HuH-7.5 (cell line): ENCODE measurements around the gene YPEL2.

ENCODE experiments used
- DNase-seq: peaks from one replicate; pipeline ENCODE4 v3.0.0; 2011; ENCODE audit warnings: low spot score

The YPEL2 gene

DNA sequence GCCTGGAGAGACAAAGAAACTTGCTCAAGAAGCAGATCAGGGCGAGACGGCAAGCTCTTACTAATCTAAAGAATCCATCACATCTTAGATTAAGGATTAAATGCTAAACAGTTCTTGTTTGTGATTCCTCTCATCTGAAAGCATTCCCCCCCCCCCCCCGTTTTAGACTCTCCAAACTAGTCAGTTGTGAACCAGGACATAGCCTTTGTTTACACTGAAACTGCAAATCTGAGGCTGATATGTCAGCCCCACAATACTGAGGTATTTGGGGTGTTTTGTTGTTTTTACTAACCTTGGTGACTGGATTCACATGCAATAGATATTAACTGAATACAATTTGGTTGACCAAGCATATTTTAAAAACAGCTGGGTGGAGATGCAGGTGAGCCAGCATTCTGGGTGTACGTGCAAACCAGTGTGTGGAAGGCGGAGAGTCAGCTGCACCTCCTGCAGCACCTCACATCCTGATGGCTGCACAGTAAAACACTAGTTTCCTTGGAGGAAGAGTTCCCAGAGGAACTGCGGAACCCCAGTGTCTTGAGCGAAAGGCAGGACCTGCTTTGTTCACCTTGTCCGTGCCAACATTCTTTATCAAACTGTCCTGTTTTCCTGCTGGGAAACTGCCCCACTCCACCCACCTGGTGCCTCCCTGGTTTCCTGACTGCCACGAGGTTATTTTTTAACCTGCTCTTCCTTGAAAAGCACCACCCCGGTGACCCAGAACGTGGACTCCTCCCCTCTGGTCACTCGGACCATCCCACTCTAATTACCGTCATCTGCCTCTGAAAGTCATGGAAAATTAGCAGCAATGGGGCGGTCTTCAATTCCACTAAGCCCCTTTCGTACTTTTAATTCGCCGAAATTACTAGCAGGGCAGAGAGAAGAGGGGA lies 1.2 kb upstream of the YPEL2 start:
- DNase-seq = peak; percentile 63

DNA sequence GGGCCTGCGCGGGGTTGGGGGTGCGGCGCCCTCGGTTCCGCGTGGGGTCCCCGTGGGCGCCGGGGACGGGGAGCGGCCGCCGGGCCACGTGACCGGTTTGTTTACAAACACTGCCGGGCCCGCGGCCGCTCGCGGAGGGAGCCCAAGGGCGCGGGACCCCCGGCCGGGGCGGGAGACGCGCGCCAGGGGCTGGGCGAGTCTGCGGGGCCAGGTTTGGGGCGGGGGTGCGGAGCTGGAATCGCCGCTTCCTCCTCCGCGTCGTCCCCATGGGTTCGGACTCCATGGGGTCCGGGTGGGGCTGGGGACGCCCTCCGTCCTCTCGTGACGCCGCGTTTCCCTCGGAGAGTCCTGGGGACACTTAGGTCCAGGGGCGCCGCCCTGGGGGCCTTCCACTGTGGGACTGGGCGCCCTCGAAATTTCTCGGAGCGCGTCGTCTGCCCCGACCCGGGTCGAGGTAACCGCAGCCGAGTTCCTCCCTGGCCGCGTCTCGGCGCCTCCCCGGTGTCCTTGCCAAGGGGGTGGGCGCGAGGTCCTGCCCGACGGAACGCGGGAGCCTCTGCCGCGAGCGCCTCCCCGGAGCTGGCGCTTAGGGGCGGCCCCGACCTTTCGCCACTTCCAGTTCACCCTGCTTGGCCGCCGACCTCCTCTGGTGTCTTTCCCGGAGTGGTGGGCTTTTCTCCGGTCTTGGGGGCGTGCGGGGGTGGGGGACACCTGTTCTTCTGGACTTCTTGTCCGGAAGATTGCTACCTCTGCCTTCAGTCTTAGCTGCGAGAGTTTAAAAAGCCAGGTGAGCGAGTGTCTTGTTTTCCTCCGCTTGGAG lies 684 bp downstream of the YPEL2 start:
- peak; percentile 37 for DNase-seq

DNA sequence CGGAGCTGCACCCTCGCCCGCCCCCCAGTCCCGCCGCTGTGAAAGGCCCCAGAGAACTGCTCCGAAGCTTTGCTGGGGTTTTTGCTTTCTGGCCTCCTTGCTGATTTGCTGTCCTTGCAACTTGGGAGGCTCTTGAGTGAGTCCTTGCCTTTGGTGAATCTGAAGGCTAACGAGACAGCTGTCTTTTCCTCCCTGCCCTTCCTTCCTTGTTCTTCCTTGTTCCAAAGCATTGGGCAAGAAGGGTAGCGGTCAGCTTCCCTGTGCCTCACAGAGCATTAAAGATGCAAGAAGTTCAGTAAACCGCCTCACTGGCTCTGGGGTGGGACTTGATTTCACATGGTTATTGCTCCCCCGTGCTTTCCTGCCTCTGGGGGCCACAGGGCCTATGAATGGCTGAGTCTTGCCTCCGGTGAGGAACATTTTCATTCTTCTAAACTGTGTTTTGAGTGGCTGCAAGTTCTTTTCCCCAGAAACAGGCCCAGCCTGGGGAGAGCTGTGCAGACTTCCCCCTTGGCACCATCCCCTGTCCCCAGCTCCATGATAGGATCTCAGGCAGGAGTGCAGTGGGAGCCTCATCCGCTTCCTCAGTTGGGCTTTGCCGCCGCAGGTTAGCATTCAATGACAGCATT lies 1.4 kb downstream of the YPEL2 start:
- DNase-seq = no peak

DNA sequence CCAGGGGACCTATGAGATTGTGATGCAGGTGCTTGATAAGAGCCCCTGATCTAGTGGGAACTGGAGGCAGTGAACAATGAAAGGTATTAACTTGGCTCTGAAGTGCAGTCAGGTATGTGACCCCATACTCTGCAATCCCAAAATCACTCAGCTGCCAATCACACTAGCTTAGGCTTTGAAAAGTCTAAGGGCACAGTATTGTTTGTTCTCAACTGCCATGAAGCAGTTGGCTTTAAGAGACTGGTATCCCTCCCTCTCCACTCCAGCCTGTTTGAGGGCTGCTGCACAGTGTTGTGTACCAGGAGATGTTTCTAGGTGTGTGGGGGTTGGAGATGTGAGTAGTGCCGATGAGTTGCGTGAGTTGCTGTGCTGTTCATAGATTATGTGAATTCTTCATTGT lies 2.4 kb downstream of the YPEL2 start:
- no peak for DNase-seq

DNA sequence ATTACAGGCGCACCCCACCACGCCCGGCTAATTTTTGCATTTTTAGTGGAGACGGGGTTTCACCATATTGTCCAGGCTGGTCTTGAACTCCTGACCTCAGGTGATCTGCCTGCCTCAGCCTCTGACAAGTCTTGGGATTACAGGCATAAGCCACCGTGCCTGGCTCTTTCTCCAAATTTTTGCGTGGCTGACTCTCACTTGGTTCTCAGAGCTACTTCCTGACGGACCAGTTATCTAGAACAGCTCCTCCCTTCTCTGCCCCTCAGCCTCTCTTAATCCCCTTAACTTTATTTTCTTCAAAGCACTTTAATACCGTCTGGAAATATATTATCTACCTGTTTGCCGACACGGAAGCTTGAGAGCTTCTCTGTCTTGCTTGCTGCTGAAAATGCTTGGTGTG lies 4.2 kb downstream of the YPEL2 start:
- no peak for DNase-seq

DNA sequence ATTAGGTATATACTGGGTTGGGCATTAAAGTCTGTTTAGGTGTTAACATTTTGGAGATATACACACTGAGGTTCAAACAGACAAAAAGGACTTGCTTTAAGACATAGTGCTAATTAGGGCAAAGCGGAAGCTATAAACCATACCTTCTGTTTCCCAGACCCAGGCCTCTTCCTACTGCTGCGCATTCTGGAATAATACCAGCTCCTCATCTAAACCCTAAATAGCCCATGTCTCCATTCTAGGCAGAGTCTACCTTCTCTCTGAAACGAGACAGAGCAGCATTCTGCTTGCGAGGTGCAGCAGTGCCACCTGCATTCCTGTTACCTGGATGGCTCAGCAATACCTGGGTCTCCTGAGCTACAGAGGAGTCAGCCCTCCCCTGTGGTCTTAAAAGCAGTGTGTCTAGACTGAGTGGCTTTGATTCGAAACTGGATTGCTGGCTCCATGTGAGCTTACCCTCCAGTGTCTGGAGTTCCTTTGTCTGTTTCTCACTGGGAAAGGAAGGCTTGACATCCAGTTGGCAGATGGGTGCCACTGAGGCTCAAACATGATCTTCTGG lies 6.4 kb downstream of the YPEL2 start:
- no peak for DNase-seq

DNA sequence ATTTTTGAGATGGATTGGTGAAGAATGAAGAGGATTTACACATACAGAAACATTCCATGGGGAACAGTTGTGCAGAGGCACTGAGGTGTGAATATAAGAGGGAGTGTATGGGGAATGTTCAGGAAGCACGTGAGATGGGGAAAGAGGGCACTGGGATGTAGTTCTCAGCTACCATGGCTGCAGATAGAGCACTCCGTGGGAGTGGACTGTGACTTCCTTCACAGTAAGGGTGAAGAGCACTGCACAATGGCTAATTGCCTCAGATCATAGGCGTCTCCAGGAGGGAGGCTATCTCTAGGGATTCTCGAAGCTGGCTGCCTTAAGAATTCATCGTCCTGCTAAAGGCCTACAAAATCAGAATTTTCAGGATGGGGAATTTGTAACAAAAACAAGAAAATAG lies 7.0 kb downstream of the YPEL2 start:
- no peak for DNase-seq

DNA sequence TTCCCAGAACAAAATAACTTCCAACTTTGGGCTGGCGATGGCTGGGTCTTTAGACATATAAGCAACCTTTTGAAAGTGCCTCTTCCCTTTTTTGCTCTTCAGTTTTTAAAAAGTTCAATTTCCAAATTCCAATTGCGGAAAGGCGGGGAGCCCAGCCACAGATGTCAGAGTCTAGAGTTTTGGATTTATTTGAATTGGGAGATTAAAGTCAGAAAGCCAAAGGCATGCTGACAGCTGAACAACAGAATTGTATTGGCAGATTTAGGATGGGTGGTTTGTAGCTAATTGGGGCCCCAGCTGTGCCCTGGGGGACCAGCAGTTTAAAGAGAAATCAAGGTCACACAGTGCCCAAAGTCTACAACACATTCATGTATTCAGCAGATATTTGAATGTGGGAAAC lies 10.5 kb downstream of the YPEL2 start:
- DNase-seq = no peak

DNA sequence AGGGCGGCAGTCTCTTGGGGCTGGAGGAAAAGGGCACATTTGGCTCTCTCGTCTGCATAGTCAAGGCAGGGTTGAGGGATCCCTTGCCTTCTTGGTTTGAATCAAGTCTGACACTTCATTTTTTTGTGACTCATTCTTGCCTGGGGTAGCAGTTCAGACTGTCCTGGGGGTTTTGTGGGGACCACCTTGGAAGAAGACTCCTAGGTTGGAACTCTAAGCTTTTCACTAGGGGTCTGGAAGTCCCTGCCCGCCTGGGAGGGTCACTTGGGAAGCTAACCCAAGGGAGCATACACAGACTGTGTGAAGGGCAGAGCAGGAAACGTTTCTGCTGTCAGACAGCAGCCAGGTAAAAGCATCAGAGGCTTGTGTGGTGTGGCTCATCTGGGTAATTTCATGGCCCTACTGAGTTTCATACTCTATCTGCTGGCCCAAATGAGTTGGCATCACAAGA lies 11.3 kb downstream of the YPEL2 start:
- no peak for DNase-seq

DNA sequence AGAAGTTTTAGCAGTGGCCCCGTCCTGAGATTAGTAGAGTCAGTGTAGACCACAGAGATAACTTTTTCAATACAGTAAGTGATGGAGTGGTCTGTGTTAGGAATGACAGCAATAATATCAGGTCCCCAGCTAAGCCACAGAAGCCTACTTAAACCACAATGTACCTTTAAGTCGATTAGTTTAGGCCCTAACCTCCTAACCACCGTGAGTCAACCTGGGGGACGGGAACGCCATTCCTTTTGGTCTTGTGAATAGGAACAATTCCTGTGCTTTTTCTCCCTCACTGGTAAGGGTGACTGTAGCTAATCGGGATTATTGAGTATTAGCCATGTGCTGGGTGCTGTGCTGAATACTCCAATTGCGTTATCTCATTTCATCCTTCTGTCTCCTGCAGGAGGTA lies 14.0 kb downstream of the YPEL2 start:
- DNase-seq = no peak

DNA sequence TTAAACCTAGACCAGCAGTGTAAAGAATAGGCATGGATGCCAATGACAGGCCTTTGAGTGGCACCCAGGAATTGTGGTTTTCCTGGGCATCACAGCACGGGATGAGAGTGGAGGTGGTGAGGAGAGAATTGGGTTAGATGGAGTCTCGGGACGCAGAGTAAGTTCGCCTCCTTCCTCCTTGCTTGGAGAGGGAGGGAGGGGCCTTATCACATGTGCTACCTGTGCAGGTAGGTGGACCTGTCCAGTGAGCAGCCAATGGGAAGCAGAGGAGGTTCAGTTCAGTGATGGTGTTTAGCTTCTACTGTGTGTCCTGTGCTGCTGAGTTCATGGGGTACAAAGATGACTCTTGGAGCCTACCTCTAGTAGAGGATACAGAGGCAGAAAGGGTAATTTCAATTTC lies 14.9 kb downstream of the YPEL2 start:
- no peak for DNase-seq

DNA sequence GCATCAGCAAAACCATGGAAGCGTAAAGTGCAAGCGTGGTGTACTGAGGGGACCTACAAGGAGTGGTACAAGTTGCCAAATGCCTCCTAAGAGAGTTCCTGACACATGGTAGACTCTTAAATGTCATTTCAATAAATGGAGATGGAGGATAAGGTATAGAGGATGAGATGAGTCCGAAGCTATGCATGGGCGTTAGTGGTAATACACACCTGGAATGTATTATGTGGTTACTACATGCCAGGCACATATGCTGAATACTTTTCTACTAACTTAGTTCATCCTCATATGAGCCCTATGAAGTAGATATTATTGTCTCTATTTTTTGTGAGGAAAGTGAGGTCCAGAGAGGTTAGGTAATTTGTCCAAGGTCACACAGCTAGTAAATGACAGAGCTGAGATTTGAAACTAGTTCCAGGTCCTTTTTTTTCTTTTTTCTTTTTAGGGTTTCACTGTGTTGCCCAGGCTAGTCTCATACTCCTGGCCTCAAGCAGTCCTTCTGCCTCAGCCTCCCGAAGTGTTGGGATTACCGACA lies 15.5 kb downstream of the YPEL2 start:
- DNase-seq = no peak

DNA sequence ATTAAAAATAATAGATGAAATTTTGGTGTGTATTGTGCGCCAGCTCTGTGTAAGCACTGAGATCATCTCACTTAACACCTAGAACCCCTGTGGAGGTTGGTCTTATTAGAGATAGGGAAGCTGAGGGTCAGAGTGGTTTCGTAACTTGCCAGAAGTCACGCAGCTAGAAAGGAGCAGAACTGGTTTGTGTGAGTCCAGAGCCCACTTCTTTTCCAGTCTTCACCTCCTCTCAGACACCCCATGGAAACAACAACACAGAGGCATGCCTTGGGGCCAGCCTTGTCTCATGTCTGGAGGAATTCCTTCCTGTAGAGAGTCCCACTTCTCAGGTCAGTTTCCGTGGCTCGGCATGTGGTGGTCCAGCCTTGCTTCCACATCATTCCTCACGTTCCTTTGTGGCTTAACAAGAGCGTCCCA lies 16.5 kb downstream of the YPEL2 start:
- no peak for DNase-seq

DNA sequence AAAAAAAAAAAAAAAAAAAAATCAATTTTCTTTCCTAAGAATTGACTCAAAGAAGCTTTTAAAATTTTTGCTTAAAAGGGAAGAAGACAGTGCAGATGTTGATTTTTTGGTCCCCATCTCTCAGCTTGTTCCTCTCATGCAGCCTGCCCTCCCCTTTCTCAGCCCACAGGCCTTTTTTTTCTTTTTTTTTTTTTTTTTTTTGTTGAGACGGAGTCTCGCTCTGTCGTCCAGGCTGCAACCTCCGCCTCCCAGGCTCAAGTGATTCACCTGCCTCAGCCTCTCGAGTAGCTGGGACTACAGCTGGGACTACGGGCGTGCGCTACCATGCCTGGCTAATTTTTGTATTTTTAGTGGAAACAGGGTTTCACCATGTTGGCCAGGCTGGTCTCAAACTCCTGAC lies 17.7 kb downstream of the YPEL2 start:
- DNase-seq = no peak

DNA sequence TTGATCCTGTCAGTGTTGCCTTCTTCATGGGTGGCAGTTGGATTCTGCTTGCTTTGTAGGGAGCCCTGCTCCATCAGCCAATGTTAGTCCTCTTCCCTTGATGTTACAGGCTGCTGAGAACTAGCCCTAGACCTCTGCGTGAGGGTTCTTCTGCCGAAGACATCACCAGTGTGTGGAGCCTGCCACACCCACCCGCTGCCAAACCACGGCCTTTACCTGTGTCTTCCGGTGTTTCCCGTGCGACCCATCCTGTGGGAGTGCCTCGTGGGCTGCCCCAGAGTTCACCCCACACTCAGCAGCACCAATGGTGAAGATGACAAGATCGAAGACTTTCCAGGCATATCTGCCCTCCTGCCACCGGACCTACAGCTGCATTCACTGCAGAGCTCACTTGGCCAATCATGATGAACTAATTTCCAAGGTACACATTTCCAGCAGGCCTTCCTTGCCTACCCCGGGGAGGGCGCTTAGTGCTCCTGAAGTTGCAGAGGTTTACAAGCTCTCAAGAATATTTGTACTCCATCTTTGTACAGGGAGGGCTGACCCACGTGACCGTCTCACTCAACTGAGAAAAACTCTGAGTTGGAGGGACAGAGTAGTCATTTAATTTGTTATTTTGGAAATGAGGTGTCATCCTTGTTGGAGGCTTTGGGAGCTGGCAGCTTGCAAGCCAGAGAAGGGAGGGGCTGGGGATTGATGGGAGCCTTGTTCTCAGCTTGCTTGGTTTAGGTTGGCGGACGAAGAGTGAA lies 21.8 kb downstream of the YPEL2 start:
- no peak for DNase-seq

DNA sequence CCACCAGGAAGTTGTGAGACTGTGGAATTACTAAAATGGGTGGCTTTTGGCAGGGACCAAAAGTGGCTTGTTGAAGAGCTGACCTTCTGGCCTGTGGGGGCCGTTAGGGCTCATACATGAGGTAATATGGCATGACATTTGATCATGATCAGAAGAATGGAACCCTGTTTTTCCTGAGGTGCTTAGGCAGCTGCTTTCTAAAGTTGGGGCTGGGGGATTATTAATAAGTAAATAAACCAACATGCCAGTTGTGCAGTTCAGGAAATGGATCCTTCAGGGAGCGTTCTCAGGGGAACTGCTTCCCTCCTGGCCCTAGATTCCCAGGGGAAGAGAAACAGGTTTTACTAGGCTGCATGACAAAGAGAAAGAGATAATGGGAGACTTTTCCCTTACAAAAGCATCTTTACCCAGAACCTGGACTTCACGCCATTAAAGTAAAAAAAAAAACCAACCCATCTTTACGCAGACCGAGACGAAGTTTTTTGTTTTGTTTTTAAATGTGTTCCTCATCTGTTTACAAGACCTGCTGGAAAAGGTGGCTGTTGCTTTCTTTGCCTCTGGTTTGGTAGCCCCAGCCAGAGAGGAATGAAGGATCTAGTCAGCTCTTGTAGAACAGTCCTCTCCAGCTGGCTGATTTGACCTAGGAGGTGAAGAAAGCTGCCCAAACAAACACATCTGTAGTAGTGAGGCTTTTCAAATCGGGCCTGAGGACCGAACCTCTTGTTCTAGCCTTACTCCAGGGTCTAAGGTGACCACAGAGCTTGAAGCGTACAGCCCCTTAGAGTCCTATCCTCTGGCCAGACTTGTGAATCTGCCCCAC lies 22.7 kb downstream of the YPEL2 start:
- no peak for DNase-seq

DNA sequence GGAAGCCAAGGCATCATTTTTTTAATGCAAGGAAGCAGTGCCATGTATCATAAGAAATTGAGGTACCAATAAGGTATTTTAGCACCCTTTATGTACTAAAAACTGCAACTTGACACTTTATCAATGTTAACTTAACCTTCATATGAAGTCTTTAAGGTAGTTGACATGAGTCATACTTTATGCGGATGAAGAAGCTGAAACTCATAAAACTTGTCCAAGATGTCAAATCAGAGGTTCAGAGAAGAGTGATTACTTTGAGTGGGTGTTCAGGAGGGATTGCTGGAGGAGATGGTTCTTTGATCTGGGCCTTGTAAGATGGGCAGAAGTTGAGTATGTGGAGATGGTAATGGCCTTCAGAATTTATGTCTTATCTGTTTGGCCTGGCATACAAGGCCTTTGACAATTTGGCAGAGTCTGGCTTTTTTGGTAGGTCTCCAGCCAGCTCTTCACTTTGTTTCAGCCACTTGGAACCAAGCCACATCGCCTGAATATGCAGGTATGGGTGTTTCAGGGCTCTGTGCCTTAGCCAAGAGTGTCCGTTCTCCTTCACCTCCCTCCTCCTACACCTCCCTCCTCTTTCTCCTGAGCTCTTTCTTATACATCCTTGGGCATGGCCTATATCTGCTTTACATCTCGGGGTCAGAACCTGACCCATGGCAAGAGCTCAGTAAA lies 23.7 kb downstream of the YPEL2 start:
- no peak for DNase-seq

DNA sequence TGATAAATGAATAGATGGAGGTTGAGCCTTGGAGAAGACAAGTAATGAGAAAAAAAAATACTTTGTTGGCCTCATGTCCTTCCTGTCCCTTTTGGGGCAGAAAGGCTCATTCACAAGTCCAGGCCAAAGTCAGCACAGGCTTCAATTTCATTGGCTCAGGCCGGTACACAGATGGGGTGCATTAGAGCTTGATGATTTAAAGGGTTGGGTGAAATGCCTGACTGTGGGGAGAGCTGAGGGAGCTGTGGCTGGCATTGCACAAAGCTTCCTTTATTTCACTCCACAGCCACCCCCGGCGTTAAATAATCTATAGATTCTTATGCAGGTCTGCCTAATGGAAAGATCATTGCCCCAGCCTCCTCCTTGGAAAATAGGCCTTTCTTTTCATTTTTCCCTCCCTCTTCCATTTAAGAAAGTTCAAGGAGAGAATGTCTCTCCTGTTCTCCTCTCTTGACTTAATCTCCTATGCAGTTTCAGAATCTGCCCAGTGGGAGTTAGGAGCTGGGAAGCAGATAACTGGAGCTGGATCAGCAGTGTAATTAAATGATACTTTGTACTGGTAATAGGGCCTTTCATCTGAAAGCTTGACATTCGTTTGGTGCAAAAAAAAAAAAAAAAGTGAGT lies 24.4 kb downstream of the YPEL2 start:
- DNase-seq = no peak

DNA sequence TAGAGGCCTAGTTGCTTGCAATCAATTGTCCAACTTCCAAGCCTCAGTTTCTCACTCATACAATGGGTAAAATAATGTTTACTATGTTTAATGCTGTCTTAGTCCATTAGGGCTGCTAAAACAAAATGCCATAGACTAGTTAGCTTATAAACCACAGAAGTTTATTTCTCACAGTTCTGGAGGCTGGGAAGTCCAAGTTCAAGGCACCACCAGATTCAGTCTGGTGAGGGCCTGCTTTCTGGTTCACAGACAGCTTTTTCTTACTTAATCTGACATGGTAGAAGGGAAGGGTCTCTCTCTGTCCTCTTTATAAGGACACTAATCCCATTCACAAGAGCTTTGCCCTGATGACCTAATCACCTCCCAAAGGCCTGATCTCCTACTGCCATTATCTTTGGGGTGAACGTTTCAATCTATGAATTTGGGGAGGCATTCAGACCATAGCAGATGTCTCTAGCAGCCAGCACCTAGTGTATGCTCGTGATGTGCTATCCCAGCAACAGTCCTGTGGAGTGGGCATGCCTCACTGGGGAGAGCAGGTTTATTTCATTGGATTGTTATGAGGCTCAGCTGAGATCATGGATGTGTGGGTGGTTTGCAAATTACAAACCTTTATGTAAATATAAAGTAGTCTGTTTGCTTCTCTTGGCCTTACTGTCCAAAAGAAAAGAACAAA lies 25.2 kb downstream of the YPEL2 start:
- DNase-seq = no peak
